Duodenal mucosa (tissue), 2 donors: Measurements from ENCODE around the gene AOAH.

Source experiments
- H3K27ac ChIP-seq: one replicate; pipeline ENCODE4 v1.7.0; 2013; ENCODE audit warnings: low read depth, low read length
- H3K27me3 ChIP-seq, 2 donors: one replicate each; pipeline ENCODE4 v1.7.0; 2013; ENCODE audit warnings: low read length in 2 of 2, control low read depth in 1 of 2; ENCODE audit not compliant: insufficient read depth in 2 of 2, control insufficient read depth in 1 of 2
- H3K36me3 ChIP-seq, 2 donors: one replicate each; pipeline ENCODE4 v1.7.0; 2013; ENCODE audit warnings: low read length in 2 of 2, control low read depth in 1 of 2; ENCODE audit not compliant: insufficient read depth in 2 of 2, control insufficient read depth in 1 of 2
- H3K4me1 ChIP-seq, 2 donors: one replicate each; pipeline ENCODE4 v1.7.0; 2013; ENCODE audit warnings: low read length in 2 of 2, control low read depth in 1 of 2; ENCODE audit not compliant: insufficient read depth in 2 of 2, control insufficient read depth in 1 of 2
- H3K4me3 ChIP-seq, 2 donors: one replicate each; pipeline ENCODE4 v1.7.0; 2013; ENCODE audit warnings: low read length in 2 of 2, low read depth in 1 of 2
- H3K9ac ChIP-seq, 2 donors: one replicate each; pipeline ENCODE4 v1.7.0; 2013; ENCODE audit warnings: low read length in 2 of 2, low read depth in 1 of 2
- H3K9me3 ChIP-seq, 2 donors: one replicate each; pipeline ENCODE4 v1.7.0; 2013; ENCODE audit warnings: low read length in 2 of 2, control low read depth in 1 of 2; ENCODE audit not compliant: control insufficient read depth in 1 of 2

Gene AOAH

DNA sequence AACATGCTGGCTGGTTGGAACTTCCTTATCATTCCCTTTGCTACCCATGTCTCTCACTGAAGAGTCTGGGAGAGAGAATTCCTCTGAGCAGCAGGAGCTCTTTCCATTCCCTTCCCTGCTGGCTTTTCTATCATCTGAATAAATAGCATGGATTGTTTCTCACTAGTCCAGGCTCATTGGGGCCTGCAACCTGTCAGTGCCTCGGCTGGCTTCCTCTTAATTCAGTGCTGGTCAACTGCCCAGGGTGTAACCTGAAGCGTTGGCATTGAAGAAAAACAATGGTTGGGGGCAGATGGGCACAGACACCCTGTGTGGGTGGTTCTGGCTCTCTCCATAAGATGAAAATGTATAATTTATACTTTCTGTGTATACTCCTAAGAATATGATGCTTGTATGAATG, 179.0 kb downstream of the AOAH start:
- H3K27ac ChIP-seq: no peak overlapping the region

DNA sequence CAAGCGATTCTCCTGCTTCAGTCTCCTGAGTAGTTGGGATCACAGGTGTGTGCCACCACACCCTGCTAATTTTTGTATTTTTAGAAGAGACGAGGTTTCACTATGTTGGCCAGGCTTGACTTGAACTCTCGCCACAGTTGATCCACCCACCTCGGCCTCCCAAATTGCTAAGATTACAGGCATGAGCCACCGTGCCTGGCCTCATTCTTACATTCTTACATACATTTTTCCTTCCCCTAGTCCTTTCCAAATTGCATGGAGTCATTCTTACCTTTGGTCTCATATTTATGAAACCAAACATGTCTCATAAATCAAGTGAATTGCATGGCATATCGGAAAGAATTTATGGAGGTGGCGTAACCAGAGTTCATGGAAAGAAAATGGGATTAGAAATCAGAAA, 186.2 kb downstream of the AOAH start:
- H3K4me1 ChIP-seq: no peaks in the 10 kb centered on the region
- H3K4me3 ChIP-seq: no peak overlapping the region
- H3K36me3 ChIP-seq: no peaks in the 10 kb centered on the region
- no peak overlapping the region for H3K9ac ChIP-seq
- H3K9me3 ChIP-seq: no peaks in the 10 kb centered on the region
- no peaks in the 10 kb centered on the region for H3K27me3 ChIP-seq
- H3K27ac ChIP-seq: no peak overlapping the region

More for the DNA sequence above, 179.0 kb downstream of the AOAH start:
- Histone ChIP-seq H3K36me3 (no peaks in the 10 kb centered on the region), H3K27me3 (no peaks in the 10 kb centered on the region), H3K4me1 (no peaks in the 10 kb centered on the region), H3K9ac (no peak overlapping the region), H3K4me3 (no peak overlapping the region), H3K9me3 (no peaks in the 10 kb centered on the region)

DNA sequence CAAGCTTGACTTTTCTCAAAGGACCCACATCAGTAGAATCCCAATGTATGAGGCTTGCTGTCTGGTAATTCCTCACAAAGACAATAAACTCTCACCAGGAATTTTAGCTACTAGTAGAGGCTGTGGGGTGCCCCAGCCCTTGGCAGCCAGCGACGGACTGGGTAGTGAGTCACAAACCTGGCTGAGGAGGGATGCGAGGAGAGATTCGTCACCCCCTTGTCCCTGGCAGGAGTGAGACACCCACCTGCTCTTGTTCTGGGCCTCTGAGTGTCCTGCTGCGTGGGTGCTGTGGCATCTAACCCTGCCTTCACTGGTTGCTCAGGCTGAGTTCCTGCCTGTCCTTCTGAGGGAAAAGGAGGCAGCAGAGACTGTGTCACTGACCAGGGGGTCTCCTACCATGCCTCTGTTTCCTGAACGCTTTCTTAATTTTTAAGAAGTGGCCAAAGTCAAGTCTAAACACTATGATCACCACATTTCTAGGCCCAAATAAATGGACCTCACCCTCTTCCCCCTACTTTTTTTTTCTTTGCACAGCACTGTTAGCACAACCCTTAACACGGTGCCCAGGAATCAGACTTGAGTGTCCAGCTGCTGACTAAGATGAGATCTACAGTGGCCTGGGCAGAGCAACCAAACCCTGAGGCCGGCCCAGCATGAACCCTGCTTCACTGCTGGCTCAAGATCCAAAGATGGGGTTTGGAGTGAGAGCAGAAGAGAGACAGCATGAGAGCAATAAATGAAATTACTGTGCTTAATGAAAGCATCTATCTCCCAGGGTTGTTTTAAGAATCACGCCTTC, 188.2 kb downstream of the AOAH start:
- Histone ChIP-seq H3K27me3 (no peaks in the 10 kb centered on the region), H3K27ac (no peak overlapping the region), H3K9ac (no peak overlapping the region), H3K36me3 (no peaks in the 10 kb centered on the region), H3K4me1 (no peaks in the 10 kb centered on the region), H3K4me3 (no peak overlapping the region), H3K9me3 (no peaks in the 10 kb centered on the region)

DNA sequence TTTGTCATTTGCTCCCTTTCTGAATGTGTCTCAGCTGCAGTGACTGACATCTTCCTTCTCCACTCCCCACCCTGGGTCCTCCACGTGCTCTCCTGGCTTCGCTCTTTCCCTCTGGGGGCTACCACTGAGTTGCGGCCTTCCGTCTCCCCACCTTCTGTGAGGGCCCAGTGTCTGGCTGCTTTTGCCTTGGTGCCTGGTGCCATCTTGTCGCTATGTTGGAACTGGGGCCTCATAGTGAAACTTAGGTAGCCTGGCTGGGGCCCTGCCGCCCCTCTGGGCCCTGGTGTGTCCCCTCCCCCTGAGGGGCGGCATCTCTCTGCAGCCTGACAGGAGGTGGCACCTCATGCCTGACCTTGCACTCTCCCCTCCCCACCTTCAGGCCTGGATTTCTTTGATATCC, 190.6 kb downstream of the AOAH start:
- no peak overlapping the region for H3K27ac ChIP-seq
- H3K9ac ChIP-seq: no peak overlapping the region
- H3K27me3 ChIP-seq: no peaks in the 10 kb centered on the region
- H3K9me3 ChIP-seq: no peaks in the 10 kb centered on the region
- no peaks in the 10 kb centered on the region for H3K4me1 ChIP-seq
- no peak overlapping the region for H3K4me3 ChIP-seq
- no peaks in the 10 kb centered on the region for H3K36me3 ChIP-seq

DNA sequence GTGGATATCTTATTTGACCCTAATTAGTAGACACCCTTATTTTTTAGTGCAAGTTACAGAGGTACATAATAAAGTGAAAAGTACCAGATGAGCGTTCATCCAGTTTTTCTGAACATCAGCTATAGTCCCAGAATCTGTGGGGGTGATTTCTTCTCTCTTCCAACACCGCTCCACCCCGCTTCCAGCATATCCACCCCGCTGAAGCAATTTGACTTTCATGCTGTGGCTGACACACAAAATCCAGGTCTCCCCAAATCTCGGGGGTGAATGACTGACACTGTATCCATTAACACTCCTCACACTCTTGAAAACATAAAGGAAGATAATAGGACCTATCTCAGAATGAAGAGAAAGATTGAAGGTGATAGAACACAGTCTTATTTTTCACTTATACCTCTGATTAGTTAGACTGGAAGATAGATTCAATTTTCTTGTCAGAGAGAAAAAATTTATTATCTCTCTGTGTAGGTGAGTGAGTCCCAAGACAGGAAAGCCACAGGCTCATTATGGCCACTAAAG, 191.3 kb downstream of the AOAH start:
- H3K27ac ChIP-seq: no peak overlapping the region
- no peak overlapping the region for H3K4me3 ChIP-seq
- H3K4me1 ChIP-seq: no peaks in the 10 kb centered on the region
- no peak overlapping the region for H3K9ac ChIP-seq
- H3K9me3 ChIP-seq: no peaks in the 10 kb centered on the region
- H3K27me3 ChIP-seq: no peaks in the 10 kb centered on the region
- H3K36me3 ChIP-seq: no peaks in the 10 kb centered on the region

DNA sequence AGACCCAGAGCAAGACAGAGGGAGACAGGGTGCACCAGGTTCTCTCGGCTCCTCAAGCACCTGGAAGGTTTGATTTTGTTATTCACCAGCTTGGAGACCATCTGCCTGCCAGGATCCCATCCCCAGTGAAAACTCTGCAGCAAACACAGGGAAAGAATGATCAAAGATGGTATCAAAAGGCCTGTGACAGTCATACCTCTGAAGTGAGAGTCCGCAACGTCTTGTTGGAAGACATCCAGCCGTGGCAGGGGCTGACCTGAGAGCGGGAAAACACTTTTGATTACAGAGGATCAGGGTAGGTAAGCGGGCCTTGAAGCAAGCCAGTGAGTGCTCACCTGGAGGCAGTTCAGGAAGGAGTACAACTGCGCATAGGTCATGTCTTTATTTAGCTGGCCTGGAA, 192.3 kb downstream of the AOAH start:
- H3K9ac ChIP-seq: no peak overlapping the region
- no peaks in the 10 kb centered on the region for H3K4me1 ChIP-seq
- H3K27me3 ChIP-seq: no peaks in the 10 kb centered on the region
- H3K4me3 ChIP-seq: no peak overlapping the region
- no peaks in the 10 kb centered on the region for H3K9me3 ChIP-seq
- no peaks in the 10 kb centered on the region for H3K36me3 ChIP-seq
- no peak overlapping the region for H3K27ac ChIP-seq

- Histone ChIP-seq H3K4me1 (no peaks in the 10 kb centered on the region), H3K27ac (no peak overlapping the region), H3K4me3 (no peak overlapping the region), H3K36me3 (no peaks in the 10 kb centered on the region), H3K9ac (no peak overlapping the region), H3K27me3 (no peaks in the 10 kb centered on the region), H3K9me3 (no peaks in the 10 kb centered on the region)
Measured at GRCh38 chr7:36530456-36530855, 193.8 kb downstream of the AOAH start.

GRCh38 chr7:36527549-36527913, 196.8 kb downstream of the AOAH start:
- Histone ChIP-seq H3K9me3 (no peaks in the 10 kb centered on the region), H3K27me3 (no peaks in the 10 kb centered on the region), H3K27ac (no peak overlapping the region), H3K4me1 (no peaks in the 10 kb centered on the region), H3K9ac (no peak overlapping the region), H3K4me3 (no peak overlapping the region), H3K36me3 (no peaks in the 10 kb centered on the region)

GRCh38 chr7:36526863-36527548, 197.3 kb downstream of the AOAH start:
- no peaks in the 10 kb centered on the region for H3K4me1 ChIP-seq
- H3K4me3 ChIP-seq: no peak overlapping the region
- H3K9me3 ChIP-seq: no peaks in the 10 kb centered on the region
- no peaks in the 10 kb centered on the region for H3K27me3 ChIP-seq
- no peaks in the 10 kb centered on the region for H3K36me3 ChIP-seq
- no peak overlapping the region for H3K27ac ChIP-seq
- no peak overlapping the region for H3K9ac ChIP-seq

DNA sequence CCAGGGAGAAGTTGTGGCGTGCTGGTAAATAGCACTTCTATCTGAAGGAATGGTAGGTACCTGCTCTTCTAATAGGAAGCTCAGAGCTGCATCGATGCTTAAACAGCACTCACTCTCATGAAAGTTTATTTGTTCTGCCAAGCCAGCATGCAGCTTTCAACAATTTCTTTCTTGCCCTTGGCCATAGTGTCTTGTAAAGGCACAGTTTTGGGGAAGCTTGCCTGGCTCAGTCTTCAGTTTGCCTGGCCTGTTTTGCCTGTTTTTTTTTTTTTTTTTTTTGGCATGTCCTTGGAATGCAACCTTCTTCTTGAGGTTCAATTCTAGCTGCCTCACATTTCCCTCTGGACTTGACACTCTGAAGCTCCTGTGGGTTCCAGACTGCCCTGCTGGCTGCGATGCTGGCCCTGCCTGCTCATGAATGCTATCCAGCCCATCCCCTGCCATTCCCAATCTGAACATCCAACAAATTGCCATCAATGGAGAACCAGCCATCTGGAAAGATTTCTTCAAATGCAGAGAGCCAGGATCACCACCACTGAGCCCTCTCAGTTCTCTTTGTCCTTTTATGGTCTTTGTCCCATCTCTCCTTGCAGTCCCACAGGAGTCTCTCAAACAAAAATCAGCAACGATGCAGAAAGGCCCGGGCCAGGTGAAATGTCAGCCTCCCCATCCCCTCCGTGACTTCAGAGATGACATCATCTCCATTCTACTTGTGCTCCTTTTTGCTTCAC, 200.8 kb downstream of the AOAH start:
- H3K4me1 ChIP-seq: no peaks in the 10 kb centered on the region
- no peaks in the 10 kb centered on the region for H3K9me3 ChIP-seq
- no peaks in the 10 kb centered on the region for H3K36me3 ChIP-seq
- no peak overlapping the region for H3K9ac ChIP-seq
- H3K27ac ChIP-seq: no peak overlapping the region
- no peak overlapping the region for H3K4me3 ChIP-seq
- no peaks in the 10 kb centered on the region for H3K27me3 ChIP-seq
